Measurements from ENCODE around the gene KIAA1328.

GRCh38 chr18:37238282-37239108, 409.6 kb downstream of the KIAA1328 start:
- TF ChIP-seq, protein P1, sequence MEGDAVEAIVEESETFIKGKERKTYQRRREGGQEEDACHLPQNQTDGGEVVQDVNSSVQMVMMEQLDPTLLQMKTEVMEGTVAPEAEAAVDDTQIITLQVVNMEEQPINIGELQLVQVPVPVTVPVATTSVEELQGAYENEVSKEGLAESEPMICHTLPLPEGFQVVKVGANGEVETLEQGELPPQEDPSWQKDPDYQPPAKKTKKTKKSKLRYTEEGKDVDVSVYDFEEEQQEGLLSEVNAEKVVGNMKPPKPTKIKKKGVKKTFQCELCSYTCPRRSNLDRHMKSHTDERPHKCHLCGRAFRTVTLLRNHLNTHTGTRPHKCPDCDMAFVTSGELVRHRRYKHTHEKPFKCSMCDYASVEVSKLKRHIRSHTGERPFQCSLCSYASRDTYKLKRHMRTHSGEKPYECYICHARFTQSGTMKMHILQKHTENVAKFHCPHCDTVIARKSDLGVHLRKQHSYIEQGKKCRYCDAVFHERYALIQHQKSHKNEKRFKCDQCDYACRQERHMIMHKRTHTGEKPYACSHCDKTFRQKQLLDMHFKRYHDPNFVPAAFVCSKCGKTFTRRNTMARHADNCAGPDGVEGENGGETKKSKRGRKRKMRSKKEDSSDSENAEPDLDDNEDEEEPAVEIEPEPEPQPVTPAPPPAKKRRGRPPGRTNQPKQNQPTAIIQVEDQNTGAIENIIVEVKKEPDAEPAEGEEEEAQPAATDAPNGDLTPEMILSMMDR (IDR thresholded peaks at IDR 0.05), result no peak
- TF ChIP-seq EZH2 (IDR thresholded peaks at IDR 0.05) (no peak), EZH2phosphoT487 (IDR thresholded peaks at IDR 0.05) (no peak)

Data from neural progenitor cell (in vitro differentiated cells).